NCI-H1436 treated with DMSO at 0.1 percent for 48 hours (cell line): ENCODE data around the gene UBFD1.
"Not testable (repeated sequence)": the region's sequence is repeated elsewhere in the genome, so short reads cannot be mapped to it uniquely, and the experiment has no call there.

Experiments used
- DNase-seq: peaks from one replicate; lab custom pipeline; 2025; lab: John Stamatoyannopoulos, UW

The UBFD1 gene

GRCh38 chr16:23527961-23528643 is 29.4 kb upstream of the UBFD1 start:
- no peak for DNase-seq

- DNase-seq, result no peak
These were observed 28.8 kb upstream of the UBFD1 start for GRCh38 chr16:23528644-23529310.

GRCh38 chr16:23530062-23530461 is 27.5 kb upstream of the UBFD1 start:
- DNase-seq, result no peak

GRCh38 chr16:23532448-23532847 is 25.1 kb upstream of the UBFD1 start:
- DNase-seq, result no peak

GRCh38 chr16:23534868-23535860 is 22.4 kb upstream of the UBFD1 start:
- no peak for DNase-seq

- no peak for DNase-seq
These were observed 21.6 kb upstream of the UBFD1 start for GRCh38 chr16:23535901-23536300.

GRCh38 chr16:23537390-23537789 is 20.1 kb upstream of the UBFD1 start:
- DNase-seq, result no peak

GRCh38 chr16:23538919-23539278 is 18.6 kb upstream of the UBFD1 start:
- DNase-seq, result no peak

- DNase-seq, result no peak
These were observed 17.3 kb upstream of the UBFD1 start for GRCh38 chr16:23539984-23540816.

GRCh38 chr16:23540817-23541178 is 16.7 kb upstream of the UBFD1 start:
- DNase-seq, result not testable (repeated sequence)

GRCh38 chr16:23544436-23544835 is 13.1 kb upstream of the UBFD1 start:
- DNase-seq, result no peak

- DNase-seq, result no peak
These were observed 7.6 kb upstream of the UBFD1 start for GRCh38 chr16:23549938-23550337.

GRCh38 chr16:23552161-23552560 is 5.4 kb upstream of the UBFD1 start:
- DNase-seq, result no peak

- no peak for DNase-seq
These were observed 3.0 kb upstream of the UBFD1 start for GRCh38 chr16:23554536-23554935.

GRCh38 chr16:23557779-23558702 is 514 bp downstream of the UBFD1 start:
- no peak for DNase-seq

GRCh38 chr16:23561586-23561985 is 4.1 kb downstream of the UBFD1 start:
- DNase-seq, result no peak

- DNase-seq, result no peak
These were observed 5.0 kb downstream of the UBFD1 start for GRCh38 chr16:23562505-23562904.

GRCh38 chr16:23563186-23563585 is 5.7 kb downstream of the UBFD1 start:
- DNase-seq, result no peak

- DNase-seq, result no peak
These were observed 7.2 kb downstream of the UBFD1 start for GRCh38 chr16:23564575-23565363.

- no peak for DNase-seq
These were observed 9.2 kb downstream of the UBFD1 start for GRCh38 chr16:23566724-23567123.
